K562 (cell line): ENCODE results near the gene PFKFB2.

Experiments used
- SP1 ChIP-seq: sonication (generic); formaldehyde crosslinking; IDR thresholded peaks from 2 replicates; pipeline ENCODE4 v1.8.1; 2022; ENCODE audit warnings: mild to moderate bottlenecking, missing genetic modification reagents
- TCF7L2 ChIP-seq: fragments of 150-350 bp; IDR thresholded peaks from 2 replicates; pipeline ENCODE4 v1.6.1; 2016; ENCODE audit warnings: low read depth, mild to moderate bottlenecking, low read length, moderate library complexity
- TF ChIP-seq, protein P1 (sequence below): fragments of 450-650 bp; IDR thresholded peaks from 2 replicates; pipeline ENCODE4 v1.6.1; 2016; ENCODE audit warnings: antibody characterized with exemption
- TF ChIP-seq, protein P2 (sequence below), 3 experiments: IDR thresholded peaks in 2 of 3; conservative IDR thresholded peaks in 1 of 3; 2 replicates each; pipeline ENCODE4 v1.5.1; 2011 to 2012; ENCODE audit warnings: low read length in 3 of 3, mild to moderate bottlenecking in 3 of 3, control low read depth in 2 of 3, improper control_type of control experiment in 1 of 3, inconsistent platforms in 1 of 3, low read depth in 1 of 3, mixed read lengths in 1 of 3, moderate library complexity in 1 of 3; ENCODE audit not compliant: insufficient read depth in 2 of 3
- TF ChIP-seq, protein P3 (sequence below): fragments of 450-650 bp; formaldehyde crosslinking; IDR thresholded peaks from 2 replicates; pipeline ENCODE4 v1.4.0; 2020; ENCODE audit warnings: mild to moderate bottlenecking, mixed read lengths

DNA sequence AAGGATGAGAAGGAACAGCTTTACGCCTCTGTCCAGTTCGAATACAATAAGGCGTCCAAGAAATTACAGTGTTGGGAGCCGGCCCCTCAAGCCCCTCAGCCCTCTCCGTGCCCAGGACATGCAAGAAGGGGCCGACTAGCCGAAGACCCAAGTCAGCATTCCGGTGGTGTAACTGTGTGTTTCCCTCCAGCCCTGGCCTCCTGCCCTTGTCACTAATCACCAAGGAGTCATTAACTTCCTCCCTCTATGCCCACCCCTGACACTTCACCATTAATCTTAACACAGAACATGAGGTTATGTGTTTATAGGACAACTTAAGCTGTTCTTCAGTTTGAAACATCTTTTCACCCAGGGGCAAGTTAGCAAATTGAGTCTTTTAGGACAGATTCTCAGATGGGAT is 19.2 kb downstream of the PFKFB2 start:
- TF ChIP-seq, protein P1, sequence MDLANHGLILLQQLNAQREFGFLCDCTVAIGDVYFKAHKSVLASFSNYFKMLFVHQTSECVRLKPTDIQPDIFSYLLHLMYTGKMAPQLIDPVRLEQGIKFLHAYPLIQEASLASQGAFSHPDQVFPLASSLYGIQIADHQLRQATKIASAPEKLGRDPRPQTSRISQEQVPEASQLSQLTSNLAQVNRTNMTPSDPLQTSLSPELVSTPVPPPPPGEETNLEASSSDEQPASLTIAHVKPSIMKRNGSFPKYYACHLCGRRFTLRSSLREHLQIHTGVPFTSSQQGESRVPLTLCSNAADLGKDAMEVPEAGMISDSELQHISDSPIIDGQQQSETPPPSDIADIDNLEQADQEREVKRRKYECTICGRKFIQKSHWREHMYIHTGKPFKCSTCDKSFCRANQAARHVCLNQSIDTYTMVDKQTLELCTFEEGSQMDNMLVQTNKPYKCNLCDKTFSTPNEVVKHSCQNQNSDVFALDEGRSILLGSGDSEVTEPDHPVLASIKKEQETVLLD: no peak
- TF ChIP-seq, protein P2, sequence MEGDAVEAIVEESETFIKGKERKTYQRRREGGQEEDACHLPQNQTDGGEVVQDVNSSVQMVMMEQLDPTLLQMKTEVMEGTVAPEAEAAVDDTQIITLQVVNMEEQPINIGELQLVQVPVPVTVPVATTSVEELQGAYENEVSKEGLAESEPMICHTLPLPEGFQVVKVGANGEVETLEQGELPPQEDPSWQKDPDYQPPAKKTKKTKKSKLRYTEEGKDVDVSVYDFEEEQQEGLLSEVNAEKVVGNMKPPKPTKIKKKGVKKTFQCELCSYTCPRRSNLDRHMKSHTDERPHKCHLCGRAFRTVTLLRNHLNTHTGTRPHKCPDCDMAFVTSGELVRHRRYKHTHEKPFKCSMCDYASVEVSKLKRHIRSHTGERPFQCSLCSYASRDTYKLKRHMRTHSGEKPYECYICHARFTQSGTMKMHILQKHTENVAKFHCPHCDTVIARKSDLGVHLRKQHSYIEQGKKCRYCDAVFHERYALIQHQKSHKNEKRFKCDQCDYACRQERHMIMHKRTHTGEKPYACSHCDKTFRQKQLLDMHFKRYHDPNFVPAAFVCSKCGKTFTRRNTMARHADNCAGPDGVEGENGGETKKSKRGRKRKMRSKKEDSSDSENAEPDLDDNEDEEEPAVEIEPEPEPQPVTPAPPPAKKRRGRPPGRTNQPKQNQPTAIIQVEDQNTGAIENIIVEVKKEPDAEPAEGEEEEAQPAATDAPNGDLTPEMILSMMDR (IDR thresholded peaks at IDR 0.05 in 2 of 3, conservative IDR thresholded peaks at IDR 0.05 in 1 of 3; ENCODE audit: insufficient read depth in 2 of 3, low read depth in 1 of 3, low read length in 3 of 3): no peak
- TF ChIP-seq TCF7L2 (no peak), SP1 (CRISPR knock-in tag) (no peak)
- TF ChIP-seq, protein P3, sequence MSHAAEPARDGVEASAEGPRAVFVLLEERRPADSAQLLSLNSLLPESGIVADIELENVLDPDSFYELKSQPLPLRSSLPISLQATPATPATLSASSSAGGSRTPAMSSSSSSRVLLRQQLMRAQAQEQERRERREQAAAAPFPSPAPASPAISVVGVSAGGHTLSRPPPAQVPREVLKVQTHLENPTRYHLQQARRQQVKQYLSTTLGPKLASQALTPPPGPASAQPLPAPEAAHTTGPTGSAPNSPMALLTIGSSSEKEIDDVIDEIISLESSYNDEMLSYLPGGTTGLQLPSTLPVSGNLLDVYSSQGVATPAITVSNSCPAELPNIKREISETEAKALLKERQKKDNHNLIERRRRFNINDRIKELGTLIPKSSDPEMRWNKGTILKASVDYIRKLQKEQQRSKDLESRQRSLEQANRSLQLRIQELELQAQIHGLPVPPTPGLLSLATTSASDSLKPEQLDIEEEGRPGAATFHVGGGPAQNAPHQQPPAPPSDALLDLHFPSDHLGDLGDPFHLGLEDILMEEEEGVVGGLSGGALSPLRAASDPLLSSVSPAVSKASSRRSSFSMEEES (CRISPR knock-in tag): no peak
